Osteoblast (primary cell): ENCODE measurements around the gene ALDH1A1. TPM values are rescaled to one million over a fixed set of nuclear protein-coding genes. Genes with fewer than 3 reads are reported as not detected.

Experiments used
- DNase-seq: peaks from one replicate; pipeline ENCODE4 v3.0.0; 2011; ENCODE audit warnings: low spot score, mixed read lengths; ENCODE audit not compliant: insufficient read length; ENCODE audit errors: missing footprints
- H2AFZ ChIP-seq: 2 replicates; pipeline ENCODE4 v1.6.0; 2011; ENCODE audit warnings: mild to moderate bottlenecking, low read length
- H3K27ac ChIP-seq: 2 replicates; pipeline ENCODE4 v1.5.1; 2011; ENCODE audit warnings: mild to moderate bottlenecking, low read depth, low read length, moderate library complexity
- H3K27me3 ChIP-seq: 2 replicates; pipeline ENCODE4 v1.6.0; 2012; ENCODE audit warnings: mild to moderate bottlenecking, control low read depth, inconsistent platforms, low read length, moderate library complexity; ENCODE audit not compliant: insufficient read depth
- H3K36me3 ChIP-seq: 2 replicates; pipeline ENCODE4 v1.5.1; 2011; ENCODE audit warnings: mild to moderate bottlenecking, low read length, control low read depth, moderate library complexity; ENCODE audit not compliant: insufficient read depth
- H3K4me1 ChIP-seq: 2 replicates; pipeline ENCODE4 v1.5.1; 2011; ENCODE audit warnings: mild to moderate bottlenecking, low read length, control low read depth, moderate library complexity; ENCODE audit not compliant: insufficient read depth
- H3K4me2 ChIP-seq: 2 replicates; pipeline ENCODE4 v1.6.0; 2011; ENCODE audit warnings: mild to moderate bottlenecking, low read length; ENCODE audit not compliant: insufficient read depth
- H3K4me3 ChIP-seq: fragments of 200-600 bp; sonication (generic); 3 replicates; pipeline ENCODE4 v1.5.1; 2012; ENCODE audit warnings: mild to moderate bottlenecking, low read length, inconsistent platforms; ENCODE audit not compliant: insufficient read depth
- H3K79me2 ChIP-seq: 2 replicates; pipeline ENCODE4 v1.6.0; 2012; ENCODE audit warnings: mild to moderate bottlenecking, low read length, control low read depth, inconsistent platforms; ENCODE audit not compliant: insufficient read depth
- H3K9me3 ChIP-seq: 2 replicates; pipeline ENCODE4 v1.5.1; 2011; ENCODE audit warnings: low read depth, low read length, control low read depth
- H4K20me1 ChIP-seq: 2 replicates; pipeline ENCODE4 v1.6.0; 2012; ENCODE audit warnings: mild to moderate bottlenecking, low read length, control low read depth; ENCODE audit not compliant: insufficient read depth
- CTCF ChIP-seq: IDR thresholded peaks from 2 replicates; pipeline ENCODE4 v1.5.1; 2011; ENCODE audit warnings: mild to moderate bottlenecking, low read depth, low read length, moderate library complexity; ENCODE audit errors: extremely low read depth
- total RNA-seq: library from RNA; depleted of rRNA; stranded (reverse); fragments of >200 nt; gene quantifications from 2 replicates; pipeline ENCODE4 v1.2.3, GENCODE V29; 2012

ALDH1A1 gene
- total RNA-seq, 1 donor = 0.36 TPM

GRCh38 chr9:72955126-72955455, 2.2 kb upstream of the ALDH1A1 start:
- no peaks in the 10 kb centered on the region for H4K20me1 ChIP-seq
- H3K27me3 ChIP-seq = peaks cover 2% of the 10 kb centered on the region
- no peak for TF ChIP-seq CTCF
- H3K4me2 ChIP-seq = no peak overlapping the region
- no peak for DNase-seq
- peaks cover 2% of the 10 kb centered on the region for H3K9me3 ChIP-seq
- H3K36me3 ChIP-seq = no peaks in the 10 kb centered on the region
- H3K27ac ChIP-seq = no peak overlapping the region
- no peak overlapping the region for H3K4me3 ChIP-seq
- H3K4me1 ChIP-seq = no peaks in the 10 kb centered on the region
- no peaks in the 10 kb centered on the region for H3K79me2 ChIP-seq
- no peak overlapping the region for H2AFZ ChIP-seq

GRCh38 chr9:72954431-72955125, 1.7 kb upstream of the ALDH1A1 start:
- TF ChIP-seq CTCF = no peak
- Histone ChIP-seq H3K9me3 (peaks cover 2% of the 10 kb centered on the region), H3K4me1 (no peaks in the 10 kb centered on the region), H4K20me1 (no peaks in the 10 kb centered on the region), H3K27ac (no peak overlapping the region), H3K36me3 (no peaks in the 10 kb centered on the region), H3K4me2 (no peak overlapping the region), H3K4me3 (no peak overlapping the region), H2AFZ (no peak overlapping the region), H3K79me2 (no peaks in the 10 kb centered on the region), H3K27me3 (peaks cover 2% of the 10 kb centered on the region)
- no peak for DNase-seq

DNA sequence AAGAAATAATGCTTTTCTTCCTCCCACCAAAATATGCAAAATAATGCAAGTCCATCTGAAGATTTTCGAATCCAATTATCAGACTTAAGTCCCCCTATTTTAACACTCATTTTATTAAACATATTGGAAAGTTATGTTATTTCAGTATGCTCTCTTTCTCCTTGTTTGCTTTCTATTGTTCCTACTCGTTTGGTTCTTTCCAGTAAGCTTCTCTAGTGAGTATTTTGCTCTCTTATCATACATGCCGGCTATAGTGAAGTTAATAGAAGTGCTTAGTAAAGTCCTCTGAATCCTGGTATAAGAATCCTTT, 517 bp downstream of the ALDH1A1 start:
- no peak overlapping the region for H3K4me3 ChIP-seq

More for the DNA sequence above, 517 bp downstream of the ALDH1A1 start:
- Histone ChIP-seq H3K4me1 (no peaks in the 10 kb centered on the region), H4K20me1 (no peaks in the 10 kb centered on the region), H3K9me3 (no peaks in the 10 kb centered on the region), H3K4me2 (no peak overlapping the region), H3K36me3 (no peaks in the 10 kb centered on the region), H3K27me3 (peaks cover 7% of the 10 kb centered on the region), H3K79me2 (no peaks in the 10 kb centered on the region), H3K27ac (no peak overlapping the region), H2AFZ (no peak overlapping the region)
- DNase-seq = no peak
- TF ChIP-seq CTCF = no peak
